ENCODE data around the gene NTSR2.

DNA sequence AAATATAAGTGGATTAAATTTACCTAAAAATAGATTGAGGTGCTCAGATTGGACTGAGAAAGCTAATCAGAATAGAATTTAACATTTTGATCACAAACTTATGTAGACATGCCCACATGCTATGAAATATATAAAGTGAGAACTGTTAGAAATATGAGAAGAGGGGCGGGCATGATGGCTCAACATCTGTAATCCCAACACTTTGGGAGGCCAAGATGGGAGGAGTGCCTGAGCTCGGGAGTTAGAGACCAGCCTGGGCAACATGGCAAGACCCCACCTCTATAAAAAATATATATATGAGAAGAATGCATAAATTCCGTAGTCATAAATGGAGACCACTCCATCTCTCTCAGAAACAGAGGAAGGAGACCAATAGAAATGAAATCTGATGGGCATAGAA is 25.7 kb downstream of the NTSR2 start:
- TF ChIP-seq, protein P1, sequence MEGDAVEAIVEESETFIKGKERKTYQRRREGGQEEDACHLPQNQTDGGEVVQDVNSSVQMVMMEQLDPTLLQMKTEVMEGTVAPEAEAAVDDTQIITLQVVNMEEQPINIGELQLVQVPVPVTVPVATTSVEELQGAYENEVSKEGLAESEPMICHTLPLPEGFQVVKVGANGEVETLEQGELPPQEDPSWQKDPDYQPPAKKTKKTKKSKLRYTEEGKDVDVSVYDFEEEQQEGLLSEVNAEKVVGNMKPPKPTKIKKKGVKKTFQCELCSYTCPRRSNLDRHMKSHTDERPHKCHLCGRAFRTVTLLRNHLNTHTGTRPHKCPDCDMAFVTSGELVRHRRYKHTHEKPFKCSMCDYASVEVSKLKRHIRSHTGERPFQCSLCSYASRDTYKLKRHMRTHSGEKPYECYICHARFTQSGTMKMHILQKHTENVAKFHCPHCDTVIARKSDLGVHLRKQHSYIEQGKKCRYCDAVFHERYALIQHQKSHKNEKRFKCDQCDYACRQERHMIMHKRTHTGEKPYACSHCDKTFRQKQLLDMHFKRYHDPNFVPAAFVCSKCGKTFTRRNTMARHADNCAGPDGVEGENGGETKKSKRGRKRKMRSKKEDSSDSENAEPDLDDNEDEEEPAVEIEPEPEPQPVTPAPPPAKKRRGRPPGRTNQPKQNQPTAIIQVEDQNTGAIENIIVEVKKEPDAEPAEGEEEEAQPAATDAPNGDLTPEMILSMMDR (IDR thresholded peaks at IDR 0.05) = no peak
- no peak for TF ChIP-seq EZH2 (IDR thresholded peaks at IDR 0.05)
- TF ChIP-seq EZH2phosphoT487 (IDR thresholded peaks at IDR 0.05) = no peak

All from neural progenitor cell (in vitro differentiated cells).